GM18867 (cell line): Measurements from ENCODE around the gene STX16.

ENCODE experiments used
- ATAC-seq: cut with Tn5 transposase; IDR thresholded peaks from one replicate; pipeline ENCODE4 v1.9.1; 2021; ENCODE audit warnings: mild to moderate bottlenecking, moderate library complexity; ENCODE audit not compliant: unreplicated experiment

The STX16 gene

DNA sequence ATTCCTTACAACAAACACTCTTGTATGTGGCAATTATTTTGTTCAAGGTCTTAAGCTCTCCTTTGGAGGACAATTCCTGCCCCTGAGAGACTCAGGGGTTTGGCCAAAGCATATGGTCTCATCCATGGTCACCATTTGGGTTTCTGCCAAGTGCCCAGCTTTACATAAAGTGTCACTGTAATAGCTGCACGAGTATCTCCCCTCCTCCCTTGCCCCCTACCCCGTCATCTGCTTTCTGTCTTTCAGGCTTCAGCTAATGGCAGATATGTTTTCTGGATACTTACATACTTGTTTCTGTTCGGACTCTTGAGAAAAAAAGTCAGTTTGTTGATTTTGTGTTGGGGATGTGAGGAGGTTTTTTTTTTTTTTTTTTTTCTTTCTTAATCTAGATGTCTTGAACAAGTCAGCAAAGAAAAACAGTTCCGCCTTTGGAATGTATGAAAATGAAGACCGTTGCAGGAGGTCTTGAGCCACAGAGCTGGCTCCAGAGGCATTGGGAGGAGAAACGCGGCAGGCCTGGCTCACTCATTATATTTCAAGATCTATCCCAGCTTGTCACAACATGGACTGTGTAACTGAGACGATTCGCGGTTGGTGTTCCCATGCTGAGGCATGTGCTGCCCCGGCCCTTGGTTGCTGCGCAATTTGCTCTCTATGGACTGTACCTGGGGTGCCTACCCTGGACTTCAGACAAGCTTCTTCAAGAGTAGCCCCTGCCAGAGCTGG, 32.6 kb upstream of the STX16 start:
- no peak for ATAC-seq

- ATAC-seq = no peak
Measured at GRCh38 chr20:58619077-58619863, 31.8 kb upstream of the STX16 start.

DNA sequence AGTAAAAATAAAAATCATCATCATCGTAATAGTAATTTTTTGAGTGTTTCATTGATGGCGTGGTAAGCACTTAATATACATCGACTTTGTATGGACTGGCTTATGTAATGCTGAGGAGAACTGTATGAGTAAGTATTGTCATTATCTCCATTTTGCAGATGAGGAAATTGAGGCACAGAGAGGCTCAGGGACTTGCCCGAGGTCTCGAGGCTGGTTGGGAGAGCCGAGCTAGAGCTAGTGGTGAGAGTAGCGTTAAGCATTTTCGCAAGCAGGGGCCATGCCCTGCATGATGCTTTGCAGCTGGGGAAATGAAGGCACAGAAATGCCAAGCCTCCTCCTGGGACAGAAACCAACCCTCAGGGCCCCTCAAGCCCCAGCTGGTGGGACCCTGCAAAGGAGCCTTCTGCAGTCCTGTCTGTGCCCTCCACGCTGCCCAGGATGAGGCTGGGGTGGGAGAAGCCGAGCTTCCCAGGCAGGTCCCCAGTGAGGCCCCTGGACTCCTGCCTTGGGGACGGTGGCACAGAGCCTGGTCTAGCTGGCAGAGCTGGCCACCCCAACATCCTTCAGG, 31.1 kb upstream of the STX16 start:
- ATAC-seq = no peak

GRCh38 chr20:58621906-58622548, 29.1 kb upstream of the STX16 start:
- ATAC-seq = no peak

DNA sequence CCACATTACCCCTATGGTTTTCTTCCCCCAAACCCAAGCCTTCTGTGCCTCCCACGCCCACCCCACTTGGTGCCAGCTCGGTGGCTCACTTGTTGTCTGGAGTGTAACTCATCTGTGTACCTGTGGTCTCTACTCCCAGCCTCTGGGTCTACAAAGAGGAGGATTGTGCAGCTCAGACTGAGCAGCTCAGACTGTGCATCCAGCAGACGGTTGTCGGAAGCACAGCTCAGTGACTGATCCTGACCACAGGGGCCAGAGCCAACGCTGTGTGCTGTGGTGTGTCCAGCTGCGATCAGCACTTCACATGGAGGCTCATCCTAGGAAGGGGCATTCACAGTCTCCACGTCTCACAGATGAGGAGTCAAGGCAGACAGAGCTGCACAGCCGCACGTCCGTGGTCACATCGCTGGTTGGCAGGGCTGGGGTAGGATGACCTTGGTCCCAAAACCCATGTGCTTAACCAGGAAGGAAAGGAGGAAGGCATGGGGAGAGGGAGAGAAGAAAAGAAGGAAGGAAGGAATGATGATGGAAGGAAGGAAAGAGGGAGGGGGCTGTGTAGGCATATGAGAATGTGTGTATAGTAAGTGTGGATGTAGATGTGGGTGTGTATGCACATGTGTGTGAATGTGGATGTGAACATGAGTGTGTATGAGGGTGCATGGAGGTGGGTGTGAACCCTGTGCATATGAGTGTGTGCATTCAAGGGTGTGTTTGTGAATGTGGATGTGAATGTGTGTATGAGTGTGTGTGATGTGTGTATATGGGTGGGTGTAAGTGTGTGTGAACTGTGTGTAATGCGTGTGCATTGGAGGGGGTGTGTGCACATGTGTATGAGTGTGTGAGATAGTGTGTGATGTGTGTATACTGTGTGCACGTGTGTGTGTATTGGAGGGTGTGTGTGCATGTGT, 28.2 kb upstream of the STX16 start:
- no peak for ATAC-seq

- ATAC-seq = no peak
Measured at GRCh38 chr20:58623579-58624473, 27.3 kb upstream of the STX16 start.

GRCh38 chr20:58624687-58625086, 26.4 kb upstream of the STX16 start:
- no peak for ATAC-seq

GRCh38 chr20:58625585-58625984, 25.5 kb upstream of the STX16 start:
- ATAC-seq = no peak

GRCh38 chr20:58626051-58626450, 25.0 kb upstream of the STX16 start:
- no peak for ATAC-seq

GRCh38 chr20:58627212-58628072, 23.6 kb upstream of the STX16 start:
- no peak for ATAC-seq

DNA sequence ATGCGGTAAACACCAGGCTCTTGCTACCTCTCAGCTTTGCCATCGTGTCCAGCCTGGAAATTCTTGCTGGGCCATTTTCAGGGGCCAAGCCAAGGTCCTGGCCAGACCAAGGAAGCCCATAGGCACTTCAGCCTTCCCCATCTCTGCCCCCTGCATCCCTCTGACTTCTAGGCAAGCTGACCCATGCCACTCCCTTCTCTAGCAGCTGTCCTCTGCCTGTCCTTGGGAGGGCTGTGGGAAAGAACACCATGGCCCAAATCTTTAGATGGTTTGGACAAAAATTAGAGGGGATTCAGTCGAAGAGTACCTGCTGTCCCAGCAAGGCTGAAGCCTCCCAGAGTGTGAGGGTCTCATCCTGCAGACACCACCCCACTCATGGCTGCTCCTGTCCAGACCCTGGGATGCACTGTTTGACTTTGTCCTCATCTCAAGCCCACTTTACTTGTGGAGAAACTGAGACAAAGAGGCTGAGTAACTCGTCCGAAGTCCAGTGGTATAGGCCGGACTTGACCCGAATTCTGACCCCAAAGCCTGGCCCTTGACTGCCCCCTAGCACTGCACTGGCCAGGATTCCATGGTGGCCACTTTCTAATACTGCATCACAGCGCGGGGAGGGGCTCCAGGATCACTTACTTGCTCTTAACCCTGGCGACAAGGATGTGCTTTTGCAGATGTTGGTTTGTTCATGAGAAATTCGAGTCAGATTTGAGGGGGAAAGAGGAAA, 22.4 kb upstream of the STX16 start:
- no peak for ATAC-seq

DNA sequence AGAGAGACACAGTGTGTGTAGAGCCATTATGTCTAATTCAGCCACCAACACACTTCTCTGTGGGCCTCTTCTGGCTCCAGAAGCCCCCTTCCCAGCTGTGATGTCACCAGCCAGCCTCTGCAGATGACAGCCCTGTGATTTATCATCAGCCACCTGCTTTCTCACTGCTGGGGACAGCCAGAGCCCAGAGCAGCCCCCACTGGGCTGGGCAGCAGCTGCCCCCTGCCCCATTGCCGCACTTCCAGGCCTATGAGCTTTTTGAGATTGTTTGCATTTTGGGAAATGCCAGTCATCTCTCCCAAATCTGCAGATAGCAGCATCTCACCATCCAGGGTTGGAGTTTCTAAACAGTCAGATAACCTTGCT, 21.9 kb upstream of the STX16 start:
- no peak for ATAC-seq

GRCh38 chr20:58630063-58630462, 21.0 kb upstream of the STX16 start:
- ATAC-seq = no peak

GRCh38 chr20:58633161-58634053, 17.7 kb upstream of the STX16 start:
- ATAC-seq = no peak

DNA sequence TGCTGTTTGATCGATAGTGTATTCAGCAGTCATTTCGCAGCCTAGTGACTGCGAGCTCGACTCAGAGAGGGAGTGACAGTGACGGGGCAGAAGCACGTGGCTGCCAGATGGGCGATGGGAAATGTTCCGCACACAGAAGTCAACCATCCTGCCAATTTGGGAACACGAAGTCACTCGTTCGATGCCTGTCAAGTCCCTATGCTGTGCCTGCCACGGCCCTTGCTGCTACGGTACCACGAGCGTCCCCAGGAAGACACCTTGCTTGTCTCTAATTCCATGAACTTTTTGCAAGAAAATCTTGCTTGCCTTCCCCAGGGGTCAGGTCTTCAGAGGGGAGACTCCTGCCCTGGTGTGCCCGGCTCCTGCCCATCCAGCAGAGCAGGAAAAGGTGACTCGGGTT, 17.0 kb upstream of the STX16 start:
- no peak for ATAC-seq

GRCh38 chr20:58634521-58635278, 16.4 kb upstream of the STX16 start:
- ATAC-seq = no peak
